HFFc6 (cell line): Measurements from ENCODE around the gene NPIPB8. TPM values are rescaled to one million over a fixed set of nuclear protein-coding genes. Genes with fewer than 3 reads are reported as not detected.
"Not testable (repeated sequence)": the region's sequence is repeated elsewhere in the genome, so short reads cannot be mapped to it uniquely, and the experiment has no call there.

Source experiments
- DNase-seq: peaks from one replicate; pipeline ENCODE4 v3.0.0-alpha.2; 2018
- H3K27ac Mint-ChIP-seq: 2 replicates; pipeline ENCODE4 v1.8.0; 2020; ENCODE audit warnings: mild to moderate bottlenecking, mixed read lengths
- H3K27me3 Mint-ChIP-seq: 2 replicates; pipeline ENCODE4 v1.8.0; 2021; ENCODE audit warnings: mild to moderate bottlenecking, moderate library complexity, mixed read lengths; ENCODE audit not compliant: insufficient read depth
- H3K36me3 Mint-ChIP-seq: 2 replicates; pipeline ENCODE4 v1.8.0; 2021; ENCODE audit warnings: low read depth, mixed read lengths
- H3K4me1 Mint-ChIP-seq: 2 replicates; pipeline ENCODE4 v1.8.0; 2020; ENCODE audit warnings: low read depth, mixed read lengths
- H3K4me3 Mint-ChIP-seq: 2 replicates; pipeline ENCODE4 v1.8.0; 2020; ENCODE audit warnings: mild to moderate bottlenecking, moderate library complexity, mixed read lengths
- H3K9me3 Mint-ChIP-seq: 2 replicates; pipeline ENCODE4 v1.8.0; 2020; ENCODE audit warnings: mild to moderate bottlenecking, mixed read lengths
- CTCF ChIP-seq: fragments of 200-600 bp; sonication (generic); IDR thresholded peaks from 2 replicates; pipeline ENCODE4 v1.5.0; 2021; ENCODE audit warnings: antibody characterized with exemption, mild to moderate bottlenecking
- total RNA-seq, 6 experiments: library from RNA; stranded (reverse); fragmentation: NEBNext Ultra II Directional; extraction: Animal tissue kit (Norgen Biotek cat#: 25700); gene quantifications; 2 replicates in 1 of 6; 3 replicates in 5 of 6; pipeline ENCODE4 v1.2.3, GENCODE V29; 2021

The NPIPB8 gene
- total RNA-seq, 6 experiments from 2014 or later = 0.31 to 0.75 TPM; not detected in 4

GRCh38 chr16:28602062-28602461 is 35.8 kb upstream of the NPIPB8 start:
- H3K9me3 Mint-ChIP-seq, DNase-seq, H3K36me3 Mint-ChIP-seq, H3K4me1 Mint-ChIP-seq, H3K4me3 Mint-ChIP-seq, H3K27ac Mint-ChIP-seq: not testable (repeated sequence)
- H3K27me3 Mint-ChIP-seq = peaks cover 29% of the 10 kb centered on the region

GRCh38 chr16:28602529-28602928 is 35.3 kb upstream of the NPIPB8 start:
- Mint-ChIP-seq H3K27ac (no peak overlapping the region), H3K9me3 (no peaks in the 10 kb centered on the region), H3K4me3 (no peak overlapping the region), H3K36me3 (no peaks in the 10 kb centered on the region), H3K4me1 (no peaks in the 10 kb centered on the region), H3K27me3 (peaks cover 29% of the 10 kb centered on the region)
- no peak for DNase-seq
- TF ChIP-seq CTCF = no peak

- H3K27me3 Mint-ChIP-seq = peaks cover 30% of the 10 kb centered on the region
- no peaks in the 10 kb centered on the region for H3K36me3 Mint-ChIP-seq
- TF ChIP-seq CTCF = no peak
- no peaks in the 10 kb centered on the region for H3K9me3 Mint-ChIP-seq
- no peak overlapping the region for H3K4me3 Mint-ChIP-seq
- no peaks in the 10 kb centered on the region for H3K4me1 Mint-ChIP-seq
- H3K27ac Mint-ChIP-seq = no peak overlapping the region
- DNase-seq = no peak
Observed at GRCh38 chr16:28603381-28604185, 34.3 kb upstream of the NPIPB8 start.

GRCh38 chr16:28604186-28604565 is 33.7 kb upstream of the NPIPB8 start:
- H3K27ac Mint-ChIP-seq = no peak overlapping the region
- no peaks in the 10 kb centered on the region for H3K36me3 Mint-ChIP-seq
- no peak overlapping the region for H3K4me3 Mint-ChIP-seq
- no peaks in the 10 kb centered on the region for H3K4me1 Mint-ChIP-seq
- TF ChIP-seq CTCF = no peak
- no peaks in the 10 kb centered on the region for H3K9me3 Mint-ChIP-seq
- peaks cover 33% of the 10 kb centered on the region for H3K27me3 Mint-ChIP-seq
- no peak for DNase-seq

GRCh38 chr16:28606291-28607115 is 31.4 kb upstream of the NPIPB8 start:
- Mint-ChIP-seq H3K4me3 (no peak overlapping the region), H3K27me3 (peaks cover 48% of the 10 kb centered on the region), H3K9me3 (no peaks in the 10 kb centered on the region), H3K36me3 (no peaks in the 10 kb centered on the region), H3K27ac (no peak overlapping the region), H3K4me1 (no peaks in the 10 kb centered on the region)
- TF ChIP-seq CTCF = no peak
- DNase-seq = no peak

GRCh38 chr16:28607116-28607623 is 30.7 kb upstream of the NPIPB8 start:
- TF ChIP-seq CTCF = no peak
- no peaks in the 10 kb centered on the region for H3K9me3 Mint-ChIP-seq
- DNase-seq = no peak
- H3K36me3 Mint-ChIP-seq = no peaks in the 10 kb centered on the region
- no peaks in the 10 kb centered on the region for H3K4me1 Mint-ChIP-seq
- no peak overlapping the region for H3K4me3 Mint-ChIP-seq
- no peak overlapping the region for H3K27ac Mint-ChIP-seq
- peaks cover 48% of the 10 kb centered on the region for H3K27me3 Mint-ChIP-seq

- not testable (repeated sequence) for H3K27ac Mint-ChIP-seq, H3K4me3 Mint-ChIP-seq, H3K36me3 Mint-ChIP-seq
Observed at GRCh38 chr16:28607681-28608495, 30.0 kb upstream of the NPIPB8 start.

GRCh38 chr16:28608496-28608808 is 29.4 kb upstream of the NPIPB8 start:
- not testable (repeated sequence) for H3K9me3 Mint-ChIP-seq, H3K4me1 Mint-ChIP-seq, DNase-seq, H3K4me3 Mint-ChIP-seq, H3K36me3 Mint-ChIP-seq, H3K27ac Mint-ChIP-seq
- H3K27me3 Mint-ChIP-seq = peaks cover 46% of the 10 kb centered on the region

More at GRCh38 chr16:28607681-28608495, 30.0 kb upstream of the NPIPB8 start:
- H3K9me3 Mint-ChIP-seq, H3K4me1 Mint-ChIP-seq, DNase-seq: not testable (repeated sequence)
- peaks cover 48% of the 10 kb centered on the region for H3K27me3 Mint-ChIP-seq
